Loucy (cell line): Measurements from ENCODE around the gene TRAF3IP3.

ENCODE experiments used
- CTCF ChIP-seq: fragments of 200-600 bp; sonication (generic); conservative IDR thresholded peaks from 2 replicates; pipeline ENCODE4 v1.5.1; 2014; ENCODE audit warnings: mild to moderate bottlenecking, antibody characterized with exemption, low read length
- EZH2phosphoT487 ChIP-seq: fragments of 200-600 bp; IDR thresholded peaks from 2 replicates; pipeline ENCODE4 v1.6.1; 2018; ENCODE audit warnings: antibody characterized with exemption, mild to moderate bottlenecking, moderate library complexity, borderline replicate concordance

- TF ChIP-seq CTCF (no peak), EZH2phosphoT487 (no peak)
These were observed 24.4 kb downstream of the TRAF3IP3 start for GRCh38 chr1:209780268-209780667.
